GM15510 (cell line): ENCODE results near the gene CPN1.

Experiments used
- POLR2A ChIP-seq: IDR thresholded peaks from 3 replicates; pipeline ENCODE4 v1.6.1; 2011; ENCODE audit warnings: borderline replicate concordance; ENCODE audit not compliant: insufficient read length; ENCODE audit errors: extremely low read depth

CPN1 gene

DNA sequence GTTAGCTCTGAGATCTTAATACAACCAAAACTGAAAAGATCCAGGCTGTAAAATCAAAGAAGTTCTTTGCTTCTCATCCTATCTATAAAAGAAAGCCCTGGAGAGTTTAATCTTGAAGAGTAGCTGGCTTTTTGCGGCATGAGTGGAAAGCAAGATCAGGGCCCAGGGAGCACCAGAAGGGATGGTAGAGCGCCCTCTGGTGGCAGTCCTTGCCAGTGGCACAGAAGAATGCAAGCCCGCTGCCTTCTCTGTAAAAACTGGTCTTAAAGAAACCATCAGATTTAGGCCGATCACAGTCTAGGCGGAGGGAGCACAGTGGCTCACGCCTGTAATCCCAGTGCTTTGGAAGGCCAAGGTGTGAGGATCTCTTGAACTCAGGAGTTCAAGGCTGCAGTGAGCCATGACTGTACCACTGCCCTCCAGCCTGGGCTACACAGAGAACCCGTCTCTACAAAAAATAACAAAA lies 35.6 kb downstream of the CPN1 start:
- no peak for TF ChIP-seq POLR2A

DNA sequence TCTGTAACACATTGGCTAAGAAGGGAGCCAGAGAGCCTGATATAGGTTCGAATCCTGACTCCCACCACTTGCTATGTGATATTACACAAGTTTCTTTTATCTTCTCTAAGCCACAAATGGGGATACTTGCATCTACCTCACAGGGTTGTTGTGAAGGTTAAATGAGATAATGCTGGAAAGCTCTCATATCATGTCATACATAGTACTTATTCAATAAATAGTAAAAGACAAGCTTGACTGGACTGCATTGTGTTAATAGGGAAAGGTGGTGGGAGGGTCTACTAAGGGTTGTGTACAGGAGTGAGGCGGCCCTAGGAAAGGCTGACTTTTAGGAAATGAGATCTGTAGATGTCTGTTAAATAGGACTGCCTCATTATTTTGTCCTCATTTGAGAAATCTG lies 36.1 kb downstream of the CPN1 start:
- no peak for TF ChIP-seq POLR2A

DNA sequence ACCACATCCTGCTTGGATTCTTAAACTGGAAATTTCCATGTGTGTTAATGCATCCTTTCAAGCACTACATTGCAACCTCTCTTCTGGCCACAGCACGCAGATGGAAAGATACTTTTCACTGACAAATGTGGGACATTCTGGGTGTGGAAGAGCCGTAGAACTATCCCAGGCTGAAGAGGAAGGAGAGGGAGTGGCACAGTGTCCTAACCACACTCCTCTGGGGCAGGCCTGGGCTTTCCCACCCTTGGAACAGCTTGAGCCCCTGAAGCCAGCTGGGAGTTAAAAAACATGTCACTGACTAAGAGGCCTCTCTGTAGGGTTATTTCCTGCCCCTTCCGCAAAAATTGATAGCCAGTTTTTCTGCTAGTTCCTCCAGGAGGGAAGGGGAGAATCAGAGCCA lies 37.9 kb downstream of the CPN1 start:
- TF ChIP-seq POLR2A = no peak

DNA sequence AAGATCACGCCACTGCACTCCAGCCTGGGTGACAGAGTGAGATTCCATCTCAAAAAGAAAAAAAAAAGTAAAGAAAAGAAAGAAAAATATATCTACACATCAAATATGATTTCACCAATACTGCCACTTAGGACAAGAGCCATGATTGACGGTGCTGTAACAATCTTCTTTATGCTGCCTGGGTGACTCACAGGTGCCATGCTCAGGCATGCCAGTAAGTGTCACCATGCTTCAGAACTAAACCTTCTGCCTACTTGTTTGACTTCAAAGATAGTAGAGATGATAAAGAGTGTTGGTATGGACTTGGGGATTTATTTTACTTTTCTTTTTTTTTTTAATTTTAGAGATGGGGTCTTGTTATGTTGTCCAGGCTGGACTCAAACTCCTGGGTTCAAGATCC lies 38.3 kb downstream of the CPN1 start:
- TF ChIP-seq POLR2A = no peak

DNA sequence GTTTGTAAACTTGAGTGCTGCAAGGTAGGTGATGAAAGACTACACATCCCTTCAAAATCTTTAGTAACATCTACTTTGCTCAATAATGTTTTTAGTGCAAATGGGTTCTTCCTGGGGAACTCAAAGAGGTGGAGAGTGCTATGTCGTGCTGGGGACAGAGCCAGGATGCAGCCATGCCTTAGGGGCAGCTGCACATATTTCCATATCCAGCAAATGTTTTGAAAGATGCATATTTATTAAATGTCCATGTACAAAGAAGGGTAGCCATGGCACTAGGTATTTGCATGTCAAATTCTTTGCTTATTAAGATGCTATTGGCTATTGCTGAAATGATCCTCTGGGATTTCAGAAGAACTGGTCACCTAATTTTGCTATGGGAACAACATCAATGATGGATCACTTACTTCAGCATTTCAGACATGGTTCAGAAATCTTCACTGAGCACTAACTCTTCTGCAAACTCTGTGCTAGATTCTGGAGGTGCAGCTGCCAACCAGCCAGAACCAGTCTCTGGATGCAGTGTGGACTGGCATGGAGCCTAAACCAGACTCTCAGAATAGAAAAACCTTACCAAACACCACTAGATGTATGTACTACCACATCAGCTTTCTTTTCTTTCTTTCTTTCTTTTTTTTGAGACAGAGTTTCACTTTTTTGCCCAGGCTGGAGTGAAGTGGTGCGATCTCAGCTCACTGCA lies 40.2 kb downstream of the CPN1 start:
- no peak for TF ChIP-seq POLR2A

DNA sequence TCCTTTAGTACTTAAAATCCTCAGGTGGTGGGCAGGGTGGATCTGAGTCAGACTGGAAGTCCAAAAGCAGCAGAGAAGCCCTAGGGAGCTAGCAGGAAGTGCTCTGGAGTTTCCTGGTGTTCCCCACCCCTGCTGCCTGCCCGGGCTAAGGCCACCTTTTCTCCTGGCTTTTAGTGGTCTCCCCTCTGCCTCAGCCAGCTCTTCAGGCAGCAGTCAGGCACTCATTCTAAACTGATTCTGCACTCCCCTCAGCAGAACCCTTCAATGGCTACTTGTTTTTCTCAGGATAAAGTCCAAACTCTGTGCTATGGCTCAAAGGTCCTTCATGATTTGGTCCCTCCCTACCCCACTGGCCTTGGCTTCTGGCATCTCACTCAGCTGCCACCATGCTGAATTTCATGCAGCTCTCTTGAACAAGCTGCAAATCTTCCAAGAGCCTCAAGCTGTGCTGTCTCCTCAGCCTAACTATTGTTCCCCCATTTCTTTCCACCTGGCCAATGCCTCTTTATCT lies 43.1 kb downstream of the CPN1 start:
- TF ChIP-seq POLR2A = no peak

DNA sequence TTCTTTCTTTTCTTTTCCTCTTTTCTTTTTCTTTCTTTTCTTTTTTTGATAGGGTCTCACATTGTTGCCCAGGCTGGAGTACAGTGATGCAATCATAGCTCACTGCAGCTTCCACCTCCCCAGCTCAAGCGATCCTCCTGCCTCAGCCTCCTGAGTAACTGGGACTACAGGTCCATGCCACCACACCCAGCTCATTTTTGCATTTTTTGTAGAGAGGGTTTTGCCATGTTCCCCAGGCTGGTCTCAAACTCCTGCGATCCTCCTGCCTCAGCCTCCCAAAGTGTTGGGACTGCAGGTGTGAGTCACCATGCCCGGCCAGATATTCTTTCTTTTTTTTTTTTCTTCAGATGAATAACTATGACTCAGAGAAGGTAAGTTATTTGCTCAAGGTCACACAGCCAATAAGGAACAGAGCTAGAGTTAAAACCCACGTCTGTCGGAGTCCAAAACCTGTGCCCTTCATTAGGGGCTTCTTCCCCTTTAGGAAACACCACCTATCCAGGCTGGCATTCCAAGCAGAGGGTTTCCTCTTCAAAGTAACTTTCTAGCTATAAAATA lies 43.8 kb downstream of the CPN1 start:
- TF ChIP-seq POLR2A = no peak

DNA sequence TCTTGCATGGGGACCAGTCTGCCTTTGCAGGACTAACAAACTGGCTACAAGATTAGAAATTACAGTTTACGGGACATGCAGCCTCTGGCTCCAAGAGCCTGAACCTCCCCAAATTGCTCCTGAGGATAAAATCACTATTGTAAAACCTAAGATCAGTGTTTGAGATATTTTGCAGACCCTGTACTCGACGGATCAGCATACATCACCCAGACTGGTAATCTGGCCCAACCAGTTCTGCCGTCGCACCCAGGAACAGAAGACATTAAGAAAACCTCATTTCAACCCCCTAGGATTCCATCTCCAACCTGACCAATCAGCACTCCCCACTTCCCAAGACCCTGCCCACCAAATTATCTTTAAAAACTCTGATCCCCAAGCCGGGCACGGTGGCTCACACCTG lies 44.8 kb downstream of the CPN1 start:
- TF ChIP-seq POLR2A = no peak

DNA sequence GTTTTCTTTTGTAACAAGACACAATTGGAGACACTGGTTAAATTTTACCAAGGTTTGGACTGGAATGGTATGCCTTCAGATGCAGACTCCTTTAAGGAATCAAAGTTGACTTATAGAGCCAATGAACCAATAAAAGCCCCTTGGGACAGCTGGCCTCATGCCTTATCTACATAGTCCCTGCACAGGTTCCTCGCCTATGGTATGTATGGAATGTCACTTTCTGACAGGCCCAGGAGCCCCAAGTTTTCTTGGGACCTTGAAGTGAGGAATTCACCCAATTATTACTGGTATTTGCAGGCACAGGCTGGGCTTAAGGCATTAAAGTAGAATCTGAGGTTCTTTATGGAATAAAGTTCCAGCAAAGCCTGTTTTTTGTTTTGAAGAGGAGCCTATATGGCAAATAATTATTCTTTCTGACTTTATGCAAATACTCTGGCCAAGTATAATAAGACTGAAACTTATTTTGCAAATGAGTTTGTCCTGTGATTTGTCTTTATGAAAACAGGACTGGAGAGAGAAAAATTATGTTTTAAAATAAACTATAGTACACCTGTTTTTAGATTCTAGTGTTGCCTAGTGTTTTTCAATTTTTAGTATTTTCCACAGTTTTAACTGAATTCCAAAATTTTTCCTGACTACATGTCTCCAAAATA lies 47.8 kb downstream of the CPN1 start:
- TF ChIP-seq POLR2A = no peak

DNA sequence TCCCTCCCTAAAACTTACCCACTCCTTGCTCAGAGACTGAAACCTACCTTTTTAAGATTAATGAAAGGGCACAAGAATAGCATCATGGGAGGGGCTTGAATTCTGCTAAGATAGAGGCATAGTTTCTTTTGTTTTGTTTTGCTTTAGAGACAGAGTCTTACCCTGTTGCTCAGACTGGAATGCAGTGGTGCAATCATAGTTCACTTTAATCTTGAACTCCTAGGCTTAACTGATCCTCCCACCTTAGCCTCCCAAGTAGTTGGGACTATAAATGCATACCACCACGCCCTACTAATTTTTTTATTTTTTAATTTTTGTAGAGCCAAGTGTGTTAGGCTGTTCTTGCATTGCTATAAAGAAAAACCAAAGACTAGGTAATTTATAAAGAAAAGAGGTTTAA lies 54.3 kb downstream of the CPN1 start:
- no peak for TF ChIP-seq POLR2A

DNA sequence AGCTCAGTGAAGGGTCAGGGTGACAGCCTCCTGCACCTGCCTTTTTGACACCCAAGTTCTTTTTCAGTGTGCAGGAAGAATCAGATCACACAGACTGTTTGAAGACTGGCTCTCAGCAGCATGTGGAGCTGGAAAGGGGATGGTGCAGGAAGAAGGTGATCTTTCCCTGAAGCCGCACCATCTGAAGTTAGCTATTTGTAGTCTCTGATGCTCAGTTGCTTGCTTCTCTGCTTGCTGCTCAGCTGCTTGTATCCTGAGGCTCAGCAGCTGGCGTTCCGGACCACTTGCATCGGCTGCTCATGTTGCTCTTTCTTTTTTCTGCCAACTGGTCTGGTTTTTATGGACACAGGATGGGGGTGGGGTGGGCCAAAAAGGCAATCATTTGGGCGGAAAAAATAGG lies 56.1 kb downstream of the CPN1 start:
- TF ChIP-seq POLR2A = no peak

DNA sequence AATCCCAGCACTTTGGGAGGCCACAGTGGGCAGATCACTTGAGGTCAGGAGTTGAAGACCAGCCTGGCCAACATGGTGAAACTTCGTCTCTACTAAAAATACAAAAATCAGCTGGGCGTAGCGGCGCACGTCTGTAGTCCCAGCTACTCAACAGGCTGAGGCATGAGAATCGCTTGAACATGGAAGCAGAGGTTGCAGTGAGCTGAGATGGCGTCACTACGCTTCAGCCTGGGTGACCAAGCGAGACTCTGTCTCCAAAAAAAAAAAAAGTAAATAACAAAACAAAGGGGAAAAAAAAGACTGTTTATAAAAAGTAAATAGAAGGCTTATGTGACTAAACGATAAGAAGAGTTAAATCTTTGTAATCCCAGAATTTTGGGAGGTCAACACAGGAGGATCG lies 56.9 kb downstream of the CPN1 start:
- no peak for TF ChIP-seq POLR2A

DNA sequence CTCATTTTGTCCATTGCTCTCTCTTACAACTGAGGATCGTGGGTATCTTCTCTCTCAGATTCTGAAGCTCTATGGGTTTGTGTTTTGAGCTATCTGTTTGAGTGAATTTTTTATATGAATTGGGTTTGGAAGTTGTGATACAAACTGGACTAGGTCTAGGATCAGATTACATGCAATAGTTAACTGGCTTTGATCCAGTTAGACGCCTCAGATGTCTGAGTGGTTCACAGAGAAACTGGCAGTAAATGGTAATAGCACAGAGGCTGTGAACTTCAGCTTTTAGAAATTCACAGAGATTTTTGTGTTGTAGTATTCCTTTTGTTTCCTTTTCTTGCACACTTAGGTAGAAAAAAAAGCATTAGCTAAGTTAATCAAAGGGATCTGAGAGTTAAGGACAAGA lies 59.3 kb downstream of the CPN1 start:
- no peak for TF ChIP-seq POLR2A

DNA sequence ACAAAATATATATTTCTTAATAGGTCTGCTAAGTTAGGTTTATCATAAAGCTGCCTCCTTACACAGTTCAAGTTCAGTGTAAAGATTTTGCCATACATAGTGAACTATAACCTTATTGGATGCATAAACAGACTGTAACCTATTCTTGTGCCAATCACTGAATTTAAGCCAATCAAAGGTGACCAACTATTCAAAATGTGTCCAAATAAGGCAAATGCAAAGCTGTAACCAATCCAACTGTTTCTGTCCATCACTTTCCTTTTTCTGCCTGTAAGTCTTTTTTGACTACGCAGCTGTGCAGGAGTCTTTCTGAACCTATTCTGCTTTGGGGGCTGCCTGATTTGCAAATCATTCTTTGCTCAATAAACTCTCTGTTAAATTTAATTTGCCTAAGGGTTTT lies 60.3 kb downstream of the CPN1 start:
- TF ChIP-seq POLR2A = no peak

DNA sequence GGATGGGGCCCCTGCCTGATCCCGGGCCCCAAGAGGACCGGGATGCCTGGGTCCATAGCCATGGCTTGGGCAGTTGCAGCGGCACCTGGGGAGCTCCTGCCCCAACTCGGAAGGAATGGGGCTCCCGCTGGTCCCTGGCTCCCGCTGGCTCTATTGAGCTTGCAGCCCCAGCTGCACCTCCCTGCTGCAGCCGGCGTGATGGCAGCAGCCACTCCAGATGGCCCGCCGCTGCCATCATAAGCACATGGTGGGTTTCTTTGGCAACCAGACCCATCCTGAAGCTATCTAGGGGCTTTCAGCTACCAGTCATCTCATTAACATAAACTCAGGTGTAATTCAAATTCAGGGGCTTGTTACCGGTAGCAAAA lies 60.8 kb downstream of the CPN1 start:
- TF ChIP-seq POLR2A = no peak
